HepG2 (cell line): ENCODE results near the gene NTPCR. TPM values are rescaled to one million over a fixed set of nuclear protein-coding genes. Genes with fewer than 3 reads are reported as not detected.

Source experiments
- ATAC-seq: fragments of 200-7000 bp; cut with Tn5 transposase; 3 replicates; pipeline ENCODE4 v1.9.1; 2020; ENCODE audit warnings: mild to moderate bottlenecking, moderate library complexity
- BruUV-seq: library from RNA; stranded (reverse); fragments of 400-500 nt; replicated peaks from 2 replicates; lab custom pipeline; 2021; lab: Mats Ljungman, UMichigan
- CTCF ChIA-PET: fragments of 300-600 bp; formaldehyde crosslinking; extraction: SDS; loops from one replicate; lab custom pipeline; 2021; ENCODE audit warnings: low total read pairs, inconsistent platforms, low intra/inter-chr PET ratio; lab: Yijun Ruan, JAX
- POLR2A ChIA-PET: fragments of 350-600 bp; sonication (Branson Sonifier 250); formaldehyde crosslinking; loops from one replicate; lab custom pipeline; 2020; ENCODE audit warnings: antibody characterized with exemption, inconsistent platforms; lab: Yijun Ruan, JAX
- DNase-seq: peaks from one replicate; pipeline ENCODE4 v3.0.0-alpha.2; 2015; ENCODE audit warnings: low spot score
- FAIRE-seq: peaks from 3 replicates; lab custom pipeline; 2011; peaks lifted over from hg19 to GRCh38; lab: Jason Lieb, UNC
- H2AFZ ChIP-seq: one replicate; pipeline ENCODE4 v1.6.1; 2011; ENCODE audit warnings: low read length, inconsistent platforms
- H3K27ac ChIP-seq: fragments of 300-600 bp; 3 replicates; pipeline ENCODE4 v1.8.0; 2011; ENCODE audit warnings: mixed run types, mild to moderate bottlenecking, mixed read lengths, low read length, inconsistent platforms; ENCODE audit not compliant: insufficient read depth; ENCODE audit errors: extremely low read length
- H3K27me3 ChIP-seq, 2 experiments: fragments of 200-600 bp in 1 of 2; 2 replicates in 1 of 2; 3 replicates in 1 of 2; pipeline versions ENCODE4 v1.6.0 to v1.8.0; 2011; ENCODE audit warnings: low read length in 2 of 2, mild to moderate bottlenecking in 2 of 2, moderate library complexity in 2 of 2, inconsistent platforms in 1 of 2; ENCODE audit not compliant: insufficient read depth in 2 of 2, control insufficient read depth in 1 of 2
- H3K36me3 ChIP-seq, 2 experiments: fragments of 200-600 bp in 1 of 2; replicated peaks in 1 of 2; 2 replicates in 1 of 2; 3 replicates in 1 of 2; pipeline versions ENCODE4 v1.5.1 to v1.8.0; 2011; ENCODE audit warnings: low read length in 2 of 2, inconsistent platforms in 1 of 2; ENCODE audit not compliant: insufficient read depth in 2 of 2, control insufficient read depth in 1 of 2
- H3K4me1 ChIP-seq: 2 replicates; pipeline ENCODE4 v1.5.1; 2012; ENCODE audit warnings: low read length, inconsistent platforms; ENCODE audit not compliant: insufficient read depth
- H3K4me2 ChIP-seq: 2 replicates; pipeline ENCODE4 v1.6.0; 2011; ENCODE audit warnings: low read depth, low read length, inconsistent platforms
- H3K4me3 ChIP-seq, 3 experiments: fragments of 200-600 bp in 1 of 3; sonication (generic), shearing (Covaris generic) in 1 of 3; replicated peaks in 1 of 3; 2 replicates each; pipeline ENCODE4 v1.5.1; 2011 to 2016; ENCODE audit warnings: low read length in 3 of 3, inconsistent platforms in 2 of 3, low read depth in 2 of 3, mild to moderate bottlenecking in 2 of 3, control low read depth in 1 of 3, mixed read lengths in 1 of 3; ENCODE audit not compliant: insufficient read depth in 1 of 3
- H3K79me2 ChIP-seq: one replicate; pipeline ENCODE4 v1.6.1; 2011; ENCODE audit warnings: low read length, inconsistent platforms; ENCODE audit not compliant: insufficient read depth
- H3K9ac ChIP-seq: 2 replicates; pipeline ENCODE4 v1.6.0; 2011; ENCODE audit warnings: mild to moderate bottlenecking, low read depth, low read length, inconsistent platforms; ENCODE audit not compliant: insufficient read depth
- H3K9me3 ChIP-seq: 2 replicates; pipeline ENCODE4 v1.5.1; 2012; ENCODE audit warnings: mild to moderate bottlenecking, low read length
- H4K20me1 ChIP-seq: 2 replicates; pipeline ENCODE4 v1.6.0; 2011; ENCODE audit warnings: inconsistent platforms, mild to moderate bottlenecking, low read length, moderate library complexity; ENCODE audit not compliant: insufficient read depth
- FOXA1 ChIP-seq, 2 experiments: fragments of 450-650 bp in 1 of 2; sonication (generic) in 1 of 2; formaldehyde crosslinking in 1 of 2; IDR thresholded peaks; 2 replicates each; pipeline versions ENCODE4 v1.4.0 to v1.6.1; 2016 to 2020; ENCODE audit warnings: missing genetic modification reagents in 1 of 2
- KLF16 ChIP-seq, 2 experiments: sonication (generic) in 1 of 2; formaldehyde crosslinking in 1 of 2; IDR thresholded peaks; 2 replicates each; pipeline versions ENCODE4 v1.6.1 to v1.8.0; 2016 to 2023; ENCODE audit warnings: missing genetic modification reagents in 2 of 2, missing compliant biosample characterization in 1 of 2
- MBD4 ChIP-seq: IDR thresholded peaks from 2 replicates; pipeline ENCODE4 v1.6.1; 2012; ENCODE audit warnings: low read length, inconsistent platforms, borderline replicate concordance
- SMC3 ChIP-seq: IDR thresholded peaks from 2 replicates; pipeline ENCODE4 v1.6.1; 2011; ENCODE audit warnings: low read length, improper control_type of control experiment
- TERF1 ChIP-seq: sonication (generic); formaldehyde crosslinking; IDR thresholded peaks from 2 replicates; pipeline ENCODE4 v1.8.0; 2022; ENCODE audit warnings: mild to moderate bottlenecking, missing genetic modification reagents, moderate library complexity
- ZFAT ChIP-seq: sonication (generic); formaldehyde crosslinking; conservative IDR thresholded peaks from 2 replicates; pipeline ENCODE4 v1.8.1; 2023; ENCODE audit warnings: missing genetic modification reagents, inconsistent platforms
- WGBS: methylation state at CpG from one replicate; pipeline ENCODE4 v1.1.6; 2017; ENCODE audit warnings: low lambda C conversion rate; 5-methylcytosine and 5-hydroxymethylcytosine counted together
- in situ Hi-C: cut with HindIII; loops from 2 replicates; pipeline ENCODE4 v1.10.0; 2017; ENCODE audit warnings: low pct_unique_long_range_greater_than_20kb; ENCODE audit not compliant: extremely low pct_ligation_motif_present
- intact Hi-C: fragments of 100-400 bp; cut with micrococcal nuclease; formaldehyde crosslinking; loops from one replicate; pipeline ENCODE4 v1.10.0; 2022; ENCODE audit not compliant: unreplicated experiment
- polyA plus RNA-seq, 8 experiments: library from polyadenylated mRNA; depleted of rRNA in 3 of 8; stranded (reverse) in 7 of 8; unstranded in 1 of 8; fragments of >200 nt; fragmentation: Illumina TruSeq in 4 of 8; extraction: Trizol in 4 of 8; gene quantifications; 2 replicates each; pipeline versions ENCODE4 v1.2.1 to v1.2.3, GENCODE V29; 2011 to 2016; ENCODE audit warnings: low read depth in 4 of 8, missing spikeins in 1 of 8, mixed read lengths in 1 of 8; ENCODE audit not compliant: insufficient read depth in 1 of 8
- total RNA-seq, 5 experiments: library from RNA; depleted of rRNA; stranded (reverse); fragments of >200 nt; fragmentation: Illumina TruSeq; extraction: Trizol; gene quantifications; 2 replicates each; pipeline ENCODE4 v1.2.3, GENCODE V29; 2016; ENCODE audit warnings: low read depth in 1 of 5

Gene NTPCR
- total and polyA plus RNA-seq, 2 of the 13 experiments (the other 11 are each of a cell fraction or from before 2014, with no cell fraction given) = 11.7 to 47.0 TPM

- TF ChIP-seq TERF1 (CRISPR knock-in tag) = no peak
- TF ChIP-seq ZFAT (CRISPR knock-in tag) = no peak
- TF ChIP-seq KLF16 (CRISPR knock-in tag; IDR thresholded peaks at IDR 0.05) = no peak
- no peak for TF ChIP-seq FOXA1 (IDR thresholded peaks at IDR 0.05)
- no peak for TF ChIP-seq FOXA1 (CRISPR knock-in tag; IDR thresholded peaks at IDR 0.05)
Observed at GRCh38 chr1:233022246-233022645, 71.8 kb downstream of the NTPCR start (continued).

GRCh38 chr1:233024199-233024598 lies 73.8 kb downstream of the NTPCR start:
- BruUV-seq = no TSS peak
- POLR2A ChIA-PET = no interaction called here

More at GRCh38 chr1:233024199-233024598, 73.8 kb downstream of the NTPCR start:
- Histone ChIP-seq H3K4me2 (no peak overlapping the region), H4K20me1 (no peaks in the 10 kb centered on the region), H3K27ac (no peak overlapping the region), H3K36me3 (no peaks in the 10 kb centered on the region), H3K4me1 (no peaks in the 10 kb centered on the region), H3K9me3 (no peaks in the 10 kb centered on the region), H3K9ac (no peak overlapping the region), H3K27me3 (peaks cover 5 to 23% of the 10 kb centered on the region in 2 experiments), H3K79me2 (no peaks in the 10 kb centered on the region), H3K4me3 (no peak overlapping the region), H2AFZ (no peak overlapping the region)
- CTCF ChIA-PET = no interaction called here
- WGBS = 20% methylated on average over 8 of the region's 9 CpGs
- intact Hi-C loops (no loop called here), in situ Hi-C loops (no loop called here)
- DNase-seq (no peak), ATAC-seq (no peak), FAIRE-seq (no peak)
- TF ChIP-seq MBD4 (no peak), SMC3 (no peak)
